EL (cell line): ENCODE data around the gene AKAP10.
A peak's percentile ranks its signal among the peaks of the same experiment; 100 is the strongest.
"Not testable (repeated sequence)": the region's sequence is repeated elsewhere in the genome, so short reads cannot be mapped to it uniquely, and the experiment has no call there.

Experiments
- DNase-seq: peaks from one replicate; pipeline ENCODE4 v3.0.0-alpha.2; 2016

The AKAP10 gene

GRCh38 chr17:19915245-19915978 is 62.2 kb downstream of the AKAP10 start:
- peak; percentile 22 for DNase-seq

- no peak for DNase-seq
Measured at GRCh38 chr17:19911033-19911432, 66.6 kb downstream of the AKAP10 start.

- no peak for DNase-seq
Measured at GRCh38 chr17:19909139-19909538, 68.5 kb downstream of the AKAP10 start.

- no peak for DNase-seq
Measured at GRCh38 chr17:19905502-19905901, 72.1 kb downstream of the AKAP10 start.

- no peak for DNase-seq
Measured at GRCh38 chr17:19904924-19905323, 72.7 kb downstream of the AKAP10 start.

GRCh38 chr17:19904412-19904811 is 73.2 kb downstream of the AKAP10 start:
- peak; percentile 21 for DNase-seq

- DNase-seq = peak; percentile 19
Measured at GRCh38 chr17:19900809-19901208, 76.8 kb downstream of the AKAP10 start.

GRCh38 chr17:19897903-19898302 is 79.7 kb downstream of the AKAP10 start:
- DNase-seq = peak; percentile 75

GRCh38 chr17:19897090-19897837 is 80.4 kb downstream of the AKAP10 start:
- DNase-seq = no peak

GRCh38 chr17:19896679-19897078 is 80.9 kb downstream of the AKAP10 start:
- no peak for DNase-seq

GRCh38 chr17:19890554-19890953 is 87.1 kb downstream of the AKAP10 start:
- DNase-seq = not testable (repeated sequence)

- not testable (repeated sequence) for DNase-seq
Measured at GRCh38 chr17:19890001-19890400, 87.6 kb downstream of the AKAP10 start.

- DNase-seq = no peak
Measured at GRCh38 chr17:19886116-19886515, 91.5 kb downstream of the AKAP10 start.

GRCh38 chr17:19883537-19884215 is 94.0 kb downstream of the AKAP10 start:
- no peak for DNase-seq

- no peak for DNase-seq
Measured at GRCh38 chr17:19880393-19880792, 97.2 kb downstream of the AKAP10 start.

GRCh38 chr17:19877364-19877945 is 100.2 kb downstream of the AKAP10 start:
- DNase-seq = no peak

GRCh38 chr17:19876529-19877161 is 101.0 kb downstream of the AKAP10 start:
- no peak for DNase-seq

GRCh38 chr17:19874256-19874655 is 103.4 kb downstream of the AKAP10 start:
- DNase-seq = no peak

- no peak for DNase-seq
Measured at GRCh38 chr17:19873346-19873745, 104.3 kb downstream of the AKAP10 start.

GRCh38 chr17:19868079-19868395 is 109.6 kb downstream of the AKAP10 start:
- no peak for DNase-seq

GRCh38 chr17:19867329-19868078 is 110.1 kb downstream of the AKAP10 start, which contains the start of gene ULK2:
TSS of gene ULK2 (minus strand) at chr17:19867936. CDS start at chr17:19867417, 519 bp downstream.
- peak; percentile 78 for DNase-seq

- peak; percentile 68 for DNase-seq
Measured at GRCh38 chr17:19867079-19867328, 110.6 kb downstream of the AKAP10 start.
